WTC11 (cell line): ENCODE data around the gene UBL4A.

Experiments used
- CTCF ChIP-seq: fragments of 200-600 bp; IDR thresholded peaks from 2 replicates; pipeline ENCODE4 v1.8.0; 2022; ENCODE audit warnings: antibody characterized with exemption
- E2F1 ChIP-seq: sonication (generic); formaldehyde crosslinking; IDR thresholded peaks from 2 replicates; pipeline ENCODE4 v1.8.0; 2022; ENCODE audit warnings: mild to moderate bottlenecking, missing genetic modification reagents
- E2F5 ChIP-seq: sonication (generic); formaldehyde crosslinking; IDR thresholded peaks from 2 replicates; pipeline ENCODE4 v1.8.1; 2022; ENCODE audit warnings: mild to moderate bottlenecking, moderate library complexity, missing genetic modification reagents
- ELF4 ChIP-seq: sonication (generic); formaldehyde crosslinking; IDR thresholded peaks from 2 replicates; pipeline ENCODE4 v1.8.1; 2022; ENCODE audit warnings: low read depth, mild to moderate bottlenecking, moderate library complexity, missing genetic modification reagents
- ESRRA ChIP-seq: sonication (generic); formaldehyde crosslinking; IDR thresholded peaks from 2 replicates; pipeline ENCODE4 v1.8.1; 2022; ENCODE audit warnings: mild to moderate bottlenecking, missing genetic modification reagents, borderline replicate concordance
- FOXP4 ChIP-seq: sonication (generic); formaldehyde crosslinking; IDR thresholded peaks from 2 replicates; pipeline ENCODE4 v1.8.0; 2022; ENCODE audit warnings: mild to moderate bottlenecking, missing genetic modification reagents
- GABPB1 ChIP-seq: sonication (generic); formaldehyde crosslinking; IDR thresholded peaks from 2 replicates; pipeline ENCODE4 v1.8.1; 2023; ENCODE audit warnings: mild to moderate bottlenecking, missing genetic modification reagents
- PREB ChIP-seq: sonication (generic); formaldehyde crosslinking; IDR thresholded peaks from 2 replicates; pipeline ENCODE4 v1.8.1; 2022; ENCODE audit warnings: mild to moderate bottlenecking, missing genetic modification reagents, moderate library complexity, borderline replicate concordance
- ZNF281 ChIP-seq: sonication (generic); formaldehyde crosslinking; IDR thresholded peaks from 2 replicates; pipeline ENCODE4 v1.8.0; 2023; ENCODE audit warnings: mild to moderate bottlenecking, missing genetic modification reagents
- ZNF423 ChIP-seq: fragments of 250-450 bp; sonication (Bioruptor Pico); IDR thresholded peaks from 2 replicates; pipeline ENCODE4 v2.1.2; 2022; ENCODE audit warnings: mild to moderate bottlenecking, moderate library complexity
- ZNF425 ChIP-seq: fragments of 250-450 bp; sonication (Bioruptor Pico); conservative IDR thresholded peaks from 2 replicates; pipeline ENCODE4 v1.9.0; 2021; ENCODE audit warnings: mild to moderate bottlenecking

- TF ChIP-seq ESRRA (CRISPR knock-in tag) (no peak), PREB (no peak), CTCF (no peak), FOXP4 (CRISPR knock-in tag) (no peak), GABPB1 (CRISPR knock-in tag) (no peak), ZNF423 (no peak), E2F1 (no peak), ELF4 (no peak), E2F5 (CRISPR knock-in tag) (no peak), ZNF425 (CRISPR knock-in tag) (no peak), ZNF281 (no peak)
These were observed 1.9 kb downstream of the UBL4A start for GRCh38 chrX:154484255-154485149.
